HUES64 (cell line): ENCODE results near the gene MGARP. TPM values are rescaled to one million over a fixed set of nuclear protein-coding genes. Genes with fewer than 3 reads are reported as not detected.
"Not testable (repeated sequence)": the region's sequence is repeated elsewhere in the genome, so short reads cannot be mapped to it uniquely, and the experiment has no call there.

Experiments used
- H3K27ac ChIP-seq: 2 replicates; pipeline ENCODE4 v1.7.0; 2013; ENCODE audit warnings: low read depth, low read length, inconsistent platforms
- H3K27me3 ChIP-seq: 2 replicates; pipeline ENCODE4 v1.6.1; 2013; ENCODE audit warnings: mild to moderate bottlenecking, low read length; ENCODE audit not compliant: insufficient read depth
- H3K36me3 ChIP-seq: 2 replicates; pipeline ENCODE4 v1.6.1; 2013; ENCODE audit warnings: mild to moderate bottlenecking, low read length; ENCODE audit not compliant: insufficient read depth
- H3K4me1 ChIP-seq: 2 replicates; pipeline ENCODE4 v1.6.1; 2013; ENCODE audit warnings: mild to moderate bottlenecking, low read length, moderate library complexity; ENCODE audit not compliant: insufficient read depth
- H3K4me3 ChIP-seq: 2 replicates; pipeline ENCODE4 v1.5.1; 2013; ENCODE audit warnings: mild to moderate bottlenecking, low read length, moderate library complexity
- H3K9ac ChIP-seq: 2 replicates; pipeline ENCODE4 v1.6.1; 2013; ENCODE audit warnings: mild to moderate bottlenecking, low read depth, low read length
- H3K9me3 ChIP-seq: 2 replicates; pipeline ENCODE4 v1.6.1; 2013; ENCODE audit warnings: low read depth, low read length; ENCODE audit not compliant: insufficient read depth
- WGBS: fragments of 150-250, 120-280 bp; methylation state at CpG from one replicate; pipeline ENCODE4 v1.1.7; 2013; ENCODE audit warnings: missing lambda C conversion rate; 5-methylcytosine and 5-hydroxymethylcytosine counted together
- polyA plus RNA-seq, 2 experiments: library from polyadenylated mRNA; stranded (reverse); fragments of 50-300 nt; gene quantifications; one replicate each; pipeline ENCODE4 v1.2.3, GENCODE V29; 2013

The MGARP gene
- polyA plus RNA-seq (2013, experiment 1 of 2) = 1.2 TPM
- polyA plus RNA-seq (2013, experiment 2 of 2) = 3.4 TPM

DNA sequence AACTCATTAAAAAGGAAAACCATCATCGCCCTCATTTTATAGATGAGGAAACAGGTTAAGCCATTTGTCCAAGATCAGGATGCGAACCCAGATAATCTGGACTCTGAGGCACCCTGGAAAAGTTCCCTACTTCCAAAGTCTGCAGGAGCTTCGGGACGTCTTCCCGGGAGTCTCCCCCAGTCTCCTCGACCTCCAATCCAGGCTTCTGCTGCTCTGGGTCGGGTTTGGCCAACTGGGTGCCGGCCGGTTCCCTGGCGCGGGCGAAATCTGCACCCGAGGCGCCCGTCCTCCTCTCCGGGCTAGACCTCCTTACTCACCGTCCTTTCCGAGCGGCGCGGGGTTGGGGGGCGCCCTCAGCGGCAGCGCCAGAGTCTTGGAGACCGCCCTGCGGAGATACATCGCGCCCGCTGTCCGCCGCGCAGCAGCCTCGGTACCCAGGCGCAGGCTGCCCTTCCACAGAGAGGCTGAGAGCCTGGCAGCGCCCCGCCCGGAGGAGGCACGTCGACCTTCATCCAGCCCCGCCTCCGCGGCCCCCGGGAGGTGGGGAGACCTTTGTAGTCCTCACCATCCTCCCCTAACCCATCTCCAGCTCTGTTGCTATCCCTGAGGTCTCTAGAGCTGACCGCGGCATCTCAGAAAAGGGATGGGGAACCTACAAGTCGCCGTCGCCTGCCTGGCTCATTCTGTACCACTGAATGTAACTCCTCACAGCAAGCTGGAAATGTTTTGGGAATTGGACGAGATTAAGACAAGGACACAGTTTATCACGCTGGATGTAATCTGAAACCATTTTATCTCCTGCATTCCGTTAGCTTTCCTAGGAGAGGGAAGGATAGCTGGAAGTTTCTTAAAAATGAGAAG, at the start of gene MGARP:
Gene MGARP, minus strand, starts transcription at position 466 of the 861 bp plus-strand sequence. Its CDS starts 67 bp downstream, at position 399.
- no peak within 1 kb of the TSS for H3K27ac ChIP-seq
- H3K27me3 ChIP-seq = peaks cover 55% of the 10 kb centered on the region
- H3K9ac ChIP-seq = no peak within 1 kb of the TSS
- H3K9me3 ChIP-seq = no peaks in the 10 kb centered on the region
- H3K4me3 ChIP-seq = peak within 1 kb of the TSS; percentile 55
- H3K4me1 ChIP-seq = no peaks in the 10 kb centered on the region; the same call in 1 of the 2 replicates
- no peaks in the 10 kb centered on the region for H3K36me3 ChIP-seq
- WGBS = 2% methylated on average over 51 of the region's 51 CpGs

DNA sequence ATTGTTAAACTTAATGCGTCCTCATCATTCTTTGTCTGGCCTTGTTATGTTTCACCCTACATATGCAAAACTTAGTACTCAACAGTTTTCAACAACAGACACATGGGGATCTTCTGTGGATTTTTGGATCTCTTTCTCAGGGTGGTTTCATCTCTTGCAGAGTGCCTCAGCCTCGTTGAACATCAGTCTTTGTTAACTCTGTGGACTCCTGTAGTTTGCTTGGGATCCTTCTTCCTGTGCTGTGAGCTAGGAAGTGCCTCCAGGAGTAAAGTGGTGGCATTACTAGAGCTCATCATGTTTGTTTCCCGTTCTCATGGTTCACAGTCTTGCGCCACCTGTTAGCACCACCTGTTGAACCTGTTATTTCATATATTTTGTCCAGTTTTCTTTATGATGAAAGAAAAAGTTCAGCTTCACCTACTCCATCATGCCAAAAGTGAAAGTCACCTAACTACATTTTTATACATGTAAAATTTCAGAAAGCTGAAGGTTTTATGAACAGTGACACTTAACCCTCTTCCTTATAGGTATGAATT, 49.7 kb upstream of the MGARP start:
- Histone ChIP-seq H3K4me3 (no peak overlapping the region), H3K36me3 (peaks cover 11% of the 10 kb centered on the region), H3K4me1 (peaks cover 22% of the 10 kb centered on the region), H3K27me3 (no peaks in the 10 kb centered on the region), H3K9ac (no peak overlapping the region), H3K27ac (peak overlapping the region; percentile 15; the same call in 1 of the 2 replicates), H3K9me3 (no peaks in the 10 kb centered on the region)
- 71% methylated on average over 4 of the region's 4 CpGs for WGBS

DNA sequence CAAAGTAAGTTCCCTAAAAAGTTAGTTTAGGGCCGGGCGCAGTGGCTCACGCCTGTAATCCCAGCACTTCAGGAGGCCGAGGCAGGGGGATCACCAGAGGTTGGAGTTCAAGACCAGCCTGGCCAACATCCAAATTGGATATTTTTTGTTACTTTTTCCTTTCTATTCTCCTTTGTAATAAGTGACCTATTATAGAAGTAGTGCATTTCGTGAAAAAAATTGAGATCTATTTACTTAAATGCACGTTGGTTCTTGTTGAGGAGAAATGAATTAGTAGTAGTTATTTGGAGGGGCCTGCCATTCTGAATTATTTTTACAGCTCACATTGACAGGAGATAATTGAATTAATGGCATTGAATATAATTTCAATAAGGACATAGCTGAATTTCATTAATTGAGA, 44.6 kb upstream of the MGARP start:
- peaks cover 18% of the 10 kb centered on the region for H3K4me1 ChIP-seq
- H3K9ac ChIP-seq = no peak overlapping the region
- H3K4me3 ChIP-seq = no peak overlapping the region
- no peaks in the 10 kb centered on the region; the same call in 1 of the 2 replicates for H3K36me3 ChIP-seq
- H3K9me3 ChIP-seq = no peaks in the 10 kb centered on the region
- no peaks in the 10 kb centered on the region for H3K27me3 ChIP-seq
- 85% methylated on average over 6 of the region's 6 CpGs for WGBS
- peak overlapping the region; percentile 35; the same call in 1 of the 2 replicates for H3K27ac ChIP-seq

DNA sequence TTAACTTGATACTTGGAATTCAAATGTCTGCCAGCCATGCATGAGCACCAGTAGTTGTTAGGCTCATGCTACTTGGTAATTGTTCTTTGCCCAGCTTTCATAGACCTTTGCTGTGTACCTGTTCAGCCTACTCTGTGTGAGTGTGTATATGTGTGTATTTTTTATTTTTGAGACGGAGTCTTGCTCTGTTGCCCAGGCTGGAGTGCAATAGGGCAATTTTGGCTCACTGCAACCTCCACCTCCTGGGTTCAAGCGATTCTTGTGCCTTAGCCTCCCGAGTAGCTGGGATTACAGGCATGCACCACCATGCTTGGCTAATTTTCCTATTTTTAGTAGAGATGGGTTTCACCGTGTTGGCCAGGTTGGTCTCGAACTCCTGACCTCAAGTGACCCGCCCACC, 42.5 kb upstream of the MGARP start:
- H3K27me3 ChIP-seq, H3K36me3 ChIP-seq, H3K9me3 ChIP-seq, H3K27ac ChIP-seq, H3K4me3 ChIP-seq, H3K9ac ChIP-seq: not testable (repeated sequence)
- peaks cover 12% of the 10 kb centered on the region for H3K4me1 ChIP-seq
- WGBS = 96% methylated on average over 6 of the region's 6 CpGs

DNA sequence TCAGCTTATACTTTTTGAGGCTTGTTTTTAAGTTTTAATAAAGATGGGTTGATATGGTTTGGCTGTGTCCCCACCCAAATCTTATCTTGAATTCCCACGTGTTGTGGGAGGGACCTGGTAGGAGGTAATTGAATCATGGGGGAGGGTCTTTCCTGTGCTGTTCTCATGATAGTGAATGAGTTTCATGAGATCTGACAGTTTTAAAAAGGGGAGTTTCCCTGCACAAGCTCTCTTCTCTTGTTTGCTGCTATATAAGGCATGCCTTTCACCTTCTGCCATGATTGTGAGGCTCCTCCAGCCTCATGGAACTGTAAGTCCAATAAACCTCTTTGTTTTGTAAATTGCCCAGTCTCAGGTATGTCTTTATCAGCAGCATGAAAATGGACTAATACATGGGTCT, 42.0 kb upstream of the MGARP start:
- not testable (repeated sequence) for H3K27me3 ChIP-seq, H3K4me3 ChIP-seq, H3K27ac ChIP-seq, H3K36me3 ChIP-seq, H3K9me3 ChIP-seq, H3K9ac ChIP-seq
- 87% methylated on average over 1 of the region's 1 CpG for WGBS
- H3K4me1 ChIP-seq = peaks cover 12% of the 10 kb centered on the region

DNA sequence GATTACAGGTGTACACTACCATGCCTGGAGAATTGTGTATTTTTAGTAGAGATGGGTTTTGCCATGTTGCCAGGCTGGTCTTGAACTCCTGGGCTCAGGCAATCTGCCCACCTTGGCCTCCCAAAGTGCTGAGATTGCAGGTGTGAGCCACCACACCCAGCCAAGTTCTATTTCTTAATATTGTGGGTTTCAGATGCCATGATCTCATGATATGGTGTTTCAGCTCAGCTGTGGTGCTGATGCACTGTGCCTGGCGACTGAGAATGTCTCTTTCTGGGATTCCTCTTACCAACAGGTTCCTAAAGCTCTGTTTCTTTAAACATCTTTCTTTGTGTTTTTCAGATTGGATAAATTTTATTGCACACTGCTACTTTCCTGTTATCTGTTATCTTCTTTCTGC, 39.5 kb upstream of the MGARP start:
- Histone ChIP-seq H3K4me3 (no peak overlapping the region), H3K9ac (no peak overlapping the region), H3K27ac (no peak overlapping the region), H3K27me3 (no peaks in the 10 kb centered on the region), H3K4me1 (peaks cover 25% of the 10 kb centered on the region), H3K9me3 (no peaks in the 10 kb centered on the region), H3K36me3 (peaks cover 5% of the 10 kb centered on the region; the same call in 1 of the 2 replicates)
- WGBS = 93% methylated on average over 1 of the region's 1 CpG

DNA sequence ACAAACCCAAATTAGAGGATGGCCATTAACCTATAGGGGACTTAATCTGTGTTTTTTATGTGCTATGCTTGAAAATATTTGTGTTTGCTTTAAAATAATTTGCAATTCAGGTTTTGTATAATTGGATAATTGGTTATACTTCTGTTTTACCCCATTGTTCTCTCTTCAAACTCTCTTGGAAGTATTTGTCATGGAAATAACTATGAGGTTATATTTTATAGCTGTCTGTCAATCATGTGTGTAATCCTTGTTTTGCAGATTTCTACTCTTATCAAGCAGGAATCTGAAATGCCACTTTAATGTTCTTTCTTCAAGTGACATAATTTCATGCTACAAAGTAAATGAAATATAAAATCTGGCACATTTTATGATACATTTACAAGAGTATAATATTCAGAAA, 37.6 kb upstream of the MGARP start:
- Histone ChIP-seq H3K4me3 (no peak overlapping the region), H3K9me3 (no peaks in the 10 kb centered on the region), H3K27ac (no peak overlapping the region), H3K9ac (no peak overlapping the region), H3K4me1 (peaks cover 37% of the 10 kb centered on the region), H3K27me3 (no peaks in the 10 kb centered on the region), H3K36me3 (peaks cover 5% of the 10 kb centered on the region; the same call in 1 of the 2 replicates)

DNA sequence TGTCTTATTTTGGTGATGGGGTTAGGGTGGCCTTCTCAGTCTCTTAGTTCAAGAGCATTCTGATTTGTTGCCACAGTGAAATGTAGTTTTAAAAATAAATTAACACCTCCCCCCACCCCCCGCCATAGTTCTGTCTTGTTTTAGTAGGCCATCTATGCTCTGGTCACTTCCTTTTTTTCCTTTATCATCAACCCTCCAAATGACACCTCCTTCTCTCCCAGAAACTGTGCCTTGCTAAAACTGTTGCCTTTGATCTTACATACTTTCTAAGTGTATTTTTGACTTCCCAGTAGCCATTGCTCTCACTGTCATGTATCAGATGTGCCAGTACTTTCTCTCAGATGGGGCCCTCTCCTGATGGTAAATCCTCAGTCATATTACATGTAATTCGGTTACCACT, 36.7 kb upstream of the MGARP start:
- H3K4me1 ChIP-seq = peaks cover 40% of the 10 kb centered on the region
- 92% methylated on average over 2 of the region's 2 CpGs for WGBS

DNA sequence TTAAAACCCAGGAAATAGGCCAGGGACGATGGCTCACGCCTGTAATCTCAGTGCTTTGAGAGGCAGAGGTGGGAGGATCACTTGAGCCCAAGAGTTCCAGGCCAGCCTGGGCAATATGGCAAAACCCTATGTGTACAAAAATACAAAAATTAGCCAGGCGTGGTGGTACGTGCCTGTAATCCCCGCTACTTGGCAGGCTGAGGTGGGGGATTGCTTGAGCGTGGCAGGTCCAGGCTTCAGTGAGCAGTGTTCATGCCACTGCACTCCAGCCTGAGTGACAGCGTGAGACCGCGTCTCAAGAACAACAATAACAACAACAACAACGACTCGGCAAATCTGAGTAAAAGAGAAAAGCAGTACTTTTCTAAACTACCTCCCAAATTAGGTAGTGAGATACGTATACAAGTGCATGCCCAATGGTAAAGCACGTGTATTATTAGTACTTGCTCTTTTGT, 35.2 kb upstream of the MGARP start:
- 89% methylated on average over 13 of the region's 13 CpGs for WGBS
- Histone ChIP-seq H3K4me1 (peaks cover 43% of the 10 kb centered on the region), H3K9me3 (no peaks in the 10 kb centered on the region), H3K4me3 (no peak overlapping the region), H3K27ac (peak overlapping the region; percentile 28; the same call in 1 of the 2 replicates), H3K27me3 (no peaks in the 10 kb centered on the region), H3K9ac (peak overlapping the region; percentile 48; the same call in 1 of the 2 replicates), H3K36me3 (peaks cover 5% of the 10 kb centered on the region; the same call in 1 of the 2 replicates)

More for the DNA sequence above, 36.7 kb upstream of the MGARP start:
- peaks cover 5% of the 10 kb centered on the region; the same call in 1 of the 2 replicates for H3K36me3 ChIP-seq
- no peak overlapping the region for H3K27ac ChIP-seq
- H3K4me3 ChIP-seq = no peak overlapping the region
- no peaks in the 10 kb centered on the region for H3K27me3 ChIP-seq
- no peak overlapping the region for H3K9ac ChIP-seq
- no peaks in the 10 kb centered on the region for H3K9me3 ChIP-seq

DNA sequence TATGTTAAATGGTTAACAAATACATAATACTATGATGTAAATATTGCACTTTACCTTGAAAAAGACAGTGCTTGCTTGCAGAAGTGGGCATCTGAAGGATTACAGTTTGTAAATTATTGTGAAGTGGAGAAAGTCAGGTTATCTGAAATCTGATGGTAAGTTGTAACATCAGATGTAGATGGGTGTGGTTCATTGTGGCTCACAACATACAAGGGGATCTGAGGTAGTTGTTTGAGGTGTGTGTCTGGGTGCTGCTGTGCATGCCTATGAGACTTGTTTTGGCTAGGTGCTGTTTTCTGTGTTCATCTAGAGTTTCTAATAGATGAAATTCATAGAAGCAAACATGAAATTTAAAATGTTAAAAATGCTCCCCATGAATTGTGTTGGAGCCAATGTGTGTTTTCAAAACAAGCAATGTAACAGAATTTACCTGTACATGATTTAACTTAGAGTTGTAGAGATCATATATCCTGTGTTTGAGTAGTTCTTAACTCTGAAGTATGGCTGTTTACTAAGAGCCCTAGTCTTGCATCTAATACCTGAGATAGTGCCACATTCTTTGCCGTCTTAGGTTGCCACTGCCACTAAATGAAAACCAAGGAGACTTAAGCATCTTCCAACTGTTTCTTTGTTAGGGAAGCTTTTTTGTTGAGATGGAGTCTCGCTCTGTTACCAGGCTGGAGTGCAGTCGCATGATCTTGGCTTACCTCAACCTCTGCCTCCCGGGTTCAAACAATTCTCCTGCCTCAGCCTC, 34.2 kb upstream of the MGARP start:
- Histone ChIP-seq H3K4me1 (peaks cover 43% of the 10 kb centered on the region), H3K9ac (0 out of 2 replicates have a peak overlapping the region, but pooled peaks have one; percentile 17), H3K27me3 (no peaks in the 10 kb centered on the region), H3K9me3 (no peaks in the 10 kb centered on the region), H3K4me3 (no peak overlapping the region), H3K36me3 (peaks cover 5% of the 10 kb centered on the region; the same call in 1 of the 2 replicates), H3K27ac (peak overlapping the region; percentile 47; the same call in 1 of the 2 replicates)
- WGBS = 56% methylated on average over 4 of the region's 4 CpGs

DNA sequence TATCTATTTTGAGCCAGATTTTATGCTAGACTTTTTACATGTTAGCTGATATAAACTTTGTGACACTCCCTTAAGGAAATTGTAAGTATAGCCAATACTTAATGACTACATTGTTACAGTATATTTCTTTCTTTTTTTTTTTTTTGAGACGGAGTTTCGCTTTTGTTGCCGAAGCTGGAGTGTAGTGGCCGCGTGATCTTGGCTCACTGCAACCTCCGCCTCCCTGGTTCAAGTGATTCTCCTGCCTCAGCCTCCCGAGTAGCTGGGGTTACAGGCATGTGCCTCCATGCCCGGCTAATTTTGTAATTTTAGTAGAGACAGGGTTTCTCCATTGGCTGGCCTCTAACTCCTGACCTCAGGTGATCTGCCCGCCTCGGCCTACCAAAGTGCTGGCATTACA, 33.4 kb upstream of the MGARP start:
- H3K4me1 ChIP-seq = peaks cover 43% of the 10 kb centered on the region
- H3K4me3 ChIP-seq, H3K27ac ChIP-seq, H3K9me3 ChIP-seq, H3K27me3 ChIP-seq, H3K36me3 ChIP-seq, H3K9ac ChIP-seq: not testable (repeated sequence)
- 91% methylated on average over 10 of the region's 10 CpGs for WGBS
